GM21381 (cell line): Measurements from ENCODE around the gene PPP1R27.

Source experiments
- ATAC-seq: cut with Tn5 transposase; IDR thresholded peaks from one replicate; pipeline ENCODE4 v1.9.1; 2021; ENCODE audit warnings: mild to moderate bottlenecking, moderate library complexity; ENCODE audit not compliant: unreplicated experiment

Gene PPP1R27

GRCh38 chr17:81822996-81823819 is 11.6 kb downstream of the PPP1R27 start:
- no peak for ATAC-seq

GRCh38 chr17:81822312-81822637 is 12.6 kb downstream of the PPP1R27 start:
- no peak for ATAC-seq

- ATAC-seq = no peak
Observed at GRCh38 chr17:81821603-81822311, 13.1 kb downstream of the PPP1R27 start.

GRCh38 chr17:81821147-81821546 is 13.7 kb downstream of the PPP1R27 start:
- no peak for ATAC-seq

GRCh38 chr17:81819708-81820107 is 15.1 kb downstream of the PPP1R27 start:
- no peak for ATAC-seq

- no peak for ATAC-seq
Observed at GRCh38 chr17:81817758-81818147, 17.1 kb downstream of the PPP1R27 start.

- no peak for ATAC-seq
Observed at GRCh38 chr17:81815646-81815986, 19.2 kb downstream of the PPP1R27 start.

- ATAC-seq = no peak
Observed at GRCh38 chr17:81814748-81815645, 19.9 kb downstream of the PPP1R27 start.

- ATAC-seq = no peak
Observed at GRCh38 chr17:81813861-81814683, 20.8 kb downstream of the PPP1R27 start.

- ATAC-seq = no peak
Observed at GRCh38 chr17:81813371-81813684, 21.5 kb downstream of the PPP1R27 start.

GRCh38 chr17:81812571-81813370 is 22.1 kb downstream of the PPP1R27 start:
- no peak for ATAC-seq

GRCh38 chr17:81811705-81812570 is 22.9 kb downstream of the PPP1R27 start:
- no peak for ATAC-seq

- no peak for ATAC-seq
Observed at GRCh38 chr17:81810892-81811704, 23.8 kb downstream of the PPP1R27 start.

GRCh38 chr17:81810476-81810875 is 24.4 kb downstream of the PPP1R27 start:
- no peak for ATAC-seq

- ATAC-seq = no peak
Observed at GRCh38 chr17:81809556-81809998, 25.3 kb downstream of the PPP1R27 start.

GRCh38 chr17:81808778-81809555 is 25.9 kb downstream of the PPP1R27 start:
- no peak for ATAC-seq

GRCh38 chr17:81807839-81808238 is 27.0 kb downstream of the PPP1R27 start:
- ATAC-seq = no peak
